H9 (cell line): ENCODE measurements around the gene LPO. TPM values are rescaled to one million over a fixed set of nuclear protein-coding genes. Genes with fewer than 3 reads are reported as not detected.
A peak's percentile ranks its signal among the peaks of the same experiment; 100 is the strongest.

ENCODE experiments used
- DNase-seq: peaks from one replicate; pipeline ENCODE4 v3.0.0-alpha.2; 2017
- H2AFZ ChIP-seq: one replicate; pipeline ENCODE4 v1.6.1; 2013; ENCODE audit warnings: mild to moderate bottlenecking, low read length, control low read depth, moderate library complexity
- H2AK5ac ChIP-seq: 2 replicates; pipeline ENCODE4 v1.6.1; 2013; ENCODE audit warnings: low read length, control low read depth, mixed read lengths; ENCODE audit not compliant: insufficient read length
- H2BK120ac ChIP-seq: one replicate; pipeline ENCODE4 v1.6.1; 2013; ENCODE audit warnings: low read depth, mild to moderate bottlenecking, low read length, control low read depth, inconsistent platforms; ENCODE audit not compliant: poor library complexity, severe bottlenecking
- H2BK12ac ChIP-seq: 2 replicates; pipeline ENCODE4 v1.6.1; 2013; ENCODE audit warnings: low read length, control low read depth, mixed read lengths, low read depth; ENCODE audit not compliant: insufficient read length
- H2BK15ac ChIP-seq: 2 replicates; pipeline ENCODE4 v1.6.1; 2013; ENCODE audit warnings: low read depth, low read length, control low read depth
- H2BK20ac ChIP-seq: one replicate; pipeline ENCODE4 v1.6.1; 2013; ENCODE audit warnings: low read depth, mild to moderate bottlenecking, low read length, control low read depth, inconsistent platforms; ENCODE audit not compliant: poor library complexity, severe bottlenecking
- H2BK5ac ChIP-seq: 2 replicates; pipeline ENCODE4 v1.6.1; 2013; ENCODE audit warnings: low read length, control low read depth, mixed read lengths; ENCODE audit not compliant: insufficient read length
- H3K14ac ChIP-seq: 2 replicates; pipeline ENCODE4 v1.6.1; 2013; ENCODE audit warnings: low read length, control low read depth; ENCODE audit not compliant: insufficient read depth
- H3K18ac ChIP-seq: 2 replicates; pipeline ENCODE4 v1.6.1; 2013; ENCODE audit warnings: low read depth, mild to moderate bottlenecking, mixed read lengths, low read length, control low read depth; ENCODE audit not compliant: insufficient read length
- H3K23ac ChIP-seq: 2 replicates; pipeline ENCODE4 v1.6.1; 2013; ENCODE audit warnings: low read length, control low read depth, mixed read lengths, low read depth; ENCODE audit not compliant: insufficient read length
- H3K23me2 ChIP-seq: 2 replicates; pipeline ENCODE4 v1.6.1; 2013; ENCODE audit warnings: low read depth, mild to moderate bottlenecking, mixed read lengths, low read length, control low read depth; ENCODE audit not compliant: insufficient read length, poor library complexity, severe bottlenecking
- H3K27ac ChIP-seq: 2 replicates; pipeline ENCODE4 v1.5.1; 2013; ENCODE audit warnings: low read length, control low read depth, mixed read lengths, low read depth; ENCODE audit not compliant: insufficient read length
- H3K27me3 ChIP-seq: 2 replicates; pipeline ENCODE4 v1.6.1; 2013; ENCODE audit warnings: low read length, control low read depth, inconsistent platforms; ENCODE audit not compliant: insufficient read depth
- H3K4ac ChIP-seq: 2 replicates; pipeline ENCODE4 v1.6.1; 2013; ENCODE audit warnings: low read depth, mild to moderate bottlenecking, control low read depth, inconsistent platforms, low read length, moderate library complexity
- H3K4me1 ChIP-seq: 2 replicates; pipeline ENCODE4 v1.6.1; 2013; ENCODE audit warnings: low read length, control low read depth, inconsistent platforms; ENCODE audit not compliant: insufficient read depth
- H3K4me2 ChIP-seq: 2 replicates; pipeline ENCODE4 v1.6.1; 2013; ENCODE audit warnings: low read length, control low read depth, mixed read lengths; ENCODE audit not compliant: insufficient read length, insufficient read depth
- H3K56ac ChIP-seq: 2 replicates; pipeline ENCODE4 v1.6.1; 2013; ENCODE audit warnings: low read depth, mild to moderate bottlenecking, mixed read lengths, low read length, control low read depth; ENCODE audit not compliant: insufficient read length
- H3K79me1 ChIP-seq: 2 replicates; pipeline ENCODE4 v1.6.1; 2013; ENCODE audit warnings: low read depth, mild to moderate bottlenecking, moderate library complexity, low read length, control low read depth, inconsistent platforms; ENCODE audit not compliant: insufficient read depth, poor library complexity, severe bottlenecking
- H3K79me2 ChIP-seq: 2 replicates; pipeline ENCODE4 v1.6.1; 2013; ENCODE audit warnings: low read length, control low read depth, inconsistent platforms; ENCODE audit not compliant: insufficient read depth
- H3K9ac ChIP-seq: 2 replicates; pipeline ENCODE4 v1.6.1; 2013; ENCODE audit warnings: low read length, control low read depth, mixed read lengths; ENCODE audit not compliant: insufficient read length; ENCODE audit errors: extremely low read depth
- H3K9me3 ChIP-seq: one replicate; pipeline ENCODE4 v1.6.1; 2013; ENCODE audit warnings: low read depth, low read length, inconsistent platforms; ENCODE audit not compliant: control insufficient read depth
- H3T11ph ChIP-seq: one replicate; pipeline ENCODE4 v1.6.1; 2013; ENCODE audit warnings: mild to moderate bottlenecking, low read length, control low read depth, inconsistent platforms
- H4K20me1 ChIP-seq: one replicate; pipeline ENCODE4 v1.6.1; 2013; ENCODE audit not compliant: control insufficient read depth, insufficient read length, insufficient read depth
- H4K5ac ChIP-seq: 2 replicates; pipeline ENCODE4 v1.6.1; 2013; ENCODE audit warnings: low read depth, mild to moderate bottlenecking, mixed read lengths, low read length, control low read depth; ENCODE audit not compliant: insufficient read length
- H4K8ac ChIP-seq: replicated peaks from 2 replicates; pipeline ENCODE4 v1.6.1; 2013; ENCODE audit warnings: low read length, control low read depth, mixed read lengths, low read depth; ENCODE audit not compliant: insufficient read length
- H4K91ac ChIP-seq: 2 replicates; pipeline ENCODE4 v1.6.1; 2013; ENCODE audit warnings: low read depth, mild to moderate bottlenecking, moderate library complexity, mixed read lengths, low read length, control low read depth; ENCODE audit not compliant: insufficient read length
- H3K27ac Mint-ChIP-seq, 3 experiments: 2 replicates in 2 of 3; 3 replicates in 1 of 3; pipeline ENCODE4 v1.8.0; 2020 to 2021; ENCODE audit warnings: mixed read lengths in 3 of 3, mild to moderate bottlenecking in 1 of 3, moderate library complexity in 1 of 3
- H3K27me3 Mint-ChIP-seq: 2 replicates; pipeline ENCODE4 v1.8.0; 2021; ENCODE audit warnings: low read depth, mild to moderate bottlenecking, moderate library complexity, mixed read lengths
- H3K36me3 Mint-ChIP-seq, 3 experiments: 2 replicates in 2 of 3; 3 replicates in 1 of 3; pipeline ENCODE4 v1.8.0; 2020 to 2021; ENCODE audit warnings: low read depth in 3 of 3, mixed read lengths in 3 of 3; ENCODE audit not compliant: insufficient read depth in 1 of 3
- H3K4me1 Mint-ChIP-seq, 2 experiments: 2 replicates each; pipeline ENCODE4 v1.8.0; 2020; ENCODE audit warnings: mixed read lengths in 2 of 2
- H3K4me3 Mint-ChIP-seq, 2 experiments: 2 replicates in 1 of 2; 3 replicates in 1 of 2; pipeline ENCODE4 v1.8.0; 2020 to 2021; ENCODE audit warnings: mild to moderate bottlenecking in 2 of 2, mixed read lengths in 2 of 2, moderate library complexity in 1 of 2
- H3K9me3 Mint-ChIP-seq, 2 experiments: 2 replicates in 1 of 2; 3 replicates in 1 of 2; pipeline ENCODE4 v1.8.0; 2020; ENCODE audit warnings: mild to moderate bottlenecking in 2 of 2, mixed read lengths in 2 of 2, moderate library complexity in 1 of 2
- CTCF ChIP-seq: fragments of 200-600 bp; sonication (generic); conservative IDR thresholded peaks from 3 replicates; pipeline ENCODE4 v1.8.0; 2021; ENCODE audit warnings: antibody characterized with exemption, mild to moderate bottlenecking
- WGBS: extraction: QIAGEN DNeasy Blood & Tissue Kit; methylation state at CpG from one replicate; pipeline ENCODE4 v1.1.7; 2013; ENCODE audit warnings: missing lambda C conversion rate, low lambda C conversion rate, mixed read lengths; ENCODE audit not compliant: insufficient read length; ENCODE audit errors: extremely low coverage; 5-methylcytosine and 5-hydroxymethylcytosine counted together
- total RNA-seq: library from RNA; stranded (reverse); gene quantifications from 2 replicates; pipeline ENCODE4 v1.2.1, GENCODE V29; 2021

The LPO gene
- total RNA-seq, 1 experiment from 2014 or later, result 0.17 TPM

GRCh38 chr17:58246104-58246740 lies 7.8 kb downstream of the LPO start:
- peaks cover 96% of the 10 kb centered on the region for H3K27me3 Mint-ChIP-seq
- Histone ChIP-seq H3K4me1 (no peaks in the 10 kb centered on the region; the same call in 1 of the 2 replicates), H3K79me2 (no peaks in the 10 kb centered on the region)

More at GRCh38 chr17:58246104-58246740, 7.8 kb downstream of the LPO start:
- Histone ChIP-seq H3K9me3 (peaks cover 8% of the 10 kb centered on the region), H4K5ac (no peak overlapping the region), H3K23ac (no peak overlapping the region), H4K20me1 (no peaks in the 10 kb centered on the region), H2AK5ac (no peak overlapping the region), H4K8ac (no peak overlapping the region), H3K79me1 (no peaks in the 10 kb centered on the region), H2BK15ac (no peak overlapping the region), H2BK20ac (no peak overlapping the region), H4K91ac (no peak overlapping the region), H3K9ac (no peak overlapping the region), H2BK120ac (no peak overlapping the region), H3K14ac (no peak overlapping the region; the same call in 1 of the 2 replicates), H3K56ac (no peak overlapping the region), H2BK5ac (no peak overlapping the region), H2AFZ (no peak overlapping the region), H3K18ac (no peak overlapping the region), H3K4me2 (no peak overlapping the region), H3K27ac (no peak overlapping the region), H2BK12ac (no peak overlapping the region), H3T11ph (no peak overlapping the region), H3K27me3 (peaks cover 30% of the 10 kb centered on the region), H3K23me2 (peaks cover 8% of the 10 kb centered on the region), H3K4ac (no peak overlapping the region)
- Mint-ChIP-seq H3K27ac (no peak overlapping the region), H3K9me3 (peaks cover 9% of the 10 kb centered on the region in 2 experiments), H3K4me3 (no peak overlapping the region), H3K36me3 (peaks cover 0 to 6% (median 6%) of the 10 kb centered on the region in 3 experiments; a peak in 4 of 7 replicates), H3K4me1 (peaks cover 11 to 16% of the 10 kb centered on the region in 2 experiments)
- TF ChIP-seq CTCF, result no peak
- no CpG with 5 or more reads among the region's 13 CpGs for WGBS
- peak; percentile 22 for DNase-seq
